Activated naive CD4-positive, alpha-beta T cell treated with anti-CD3 and anti-CD28 coated beads, Interleukin-2, amount 10 ng/mL, durations not matched to agents 5 hours and 36 hours (primary cell): ENCODE data around the gene CCL15. TPM values are rescaled to one million over a fixed set of nuclear protein-coding genes. Genes with fewer than 3 reads are reported as not detected.

Experiments
- total RNA-seq, 2 experiments: library from RNA; stranded (reverse); gene quantifications; one replicate each; pipeline ENCODE4 v1.2.3, GENCODE V29; 2021

The CCL15 gene
- not detected for total RNA-seq

DNA sequence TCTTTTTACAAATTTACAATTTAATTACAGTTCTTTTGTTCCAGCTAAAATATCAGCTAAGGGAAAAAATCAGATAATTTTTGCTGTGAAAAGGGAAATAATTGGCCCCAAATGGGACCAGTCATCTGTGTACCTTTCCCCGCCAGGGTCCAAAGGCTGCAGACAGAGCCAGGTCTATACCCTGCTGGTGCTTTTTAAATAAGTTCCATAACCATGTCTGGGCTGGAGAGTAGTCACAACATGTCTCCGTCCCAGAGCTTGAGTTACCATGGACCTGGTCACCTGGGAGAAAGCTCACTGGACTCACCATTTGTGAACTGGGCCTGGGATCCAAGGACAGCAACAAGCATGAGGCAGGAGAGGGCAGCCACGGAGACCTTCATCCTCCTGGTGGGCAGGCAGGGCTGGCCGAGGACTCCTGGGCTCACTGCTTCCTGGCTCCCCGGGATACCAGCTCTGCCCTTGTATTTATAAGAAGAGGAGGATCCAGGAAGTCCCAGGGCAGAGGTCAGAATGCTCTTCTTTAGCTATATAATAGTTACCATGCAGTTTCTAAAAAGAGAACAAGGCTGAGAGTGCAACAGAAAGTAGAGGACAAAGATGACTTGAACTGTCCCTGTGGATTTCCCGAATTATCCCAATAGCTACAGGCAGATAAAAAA lies at the start of gene CCL15:
CCL15 (minus strand) TSS at position 444 of the 662 bp plus-strand sequence; CDS start at position 383, 61 bp downstream.

GRCh38 chr17:36017799-36018198 lies 16.4 kb upstream of the CCL15 start, which contains the start of gene CCL23:
CCL23 (minus strand) TSS chr17:36017972; CDS start chr17:36017897, 75 bp downstream.

GRCh38 chr17:35986643-35987042 lies 14.7 kb downstream of the CCL15 start, which contains the start of gene CCL14:
CCL14 (minus strand) TSS chr17:35986729; CDS start chr17:35986649, 80 bp downstream.

DNA sequence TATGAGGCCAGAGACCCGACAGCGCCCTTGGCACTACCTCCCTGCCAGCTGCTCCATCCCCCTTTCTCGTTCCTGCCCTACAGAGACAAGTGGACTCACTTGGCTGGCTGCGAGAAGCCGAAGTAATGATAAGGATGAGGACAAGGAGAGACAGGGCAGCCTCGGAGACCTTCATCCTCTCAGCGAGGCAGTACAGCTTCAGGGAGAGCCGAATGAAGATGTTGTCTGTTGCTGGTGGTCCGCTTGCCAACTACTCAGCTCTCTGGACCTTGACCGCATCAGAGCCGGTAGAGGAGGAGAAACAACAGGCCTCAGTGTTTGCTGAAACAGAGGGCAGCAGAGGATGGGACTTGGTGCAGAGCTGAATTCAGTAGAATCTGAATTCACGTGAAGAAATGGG lies 20.1 kb downstream of the CCL15 start, which contains the start of gene CCL16:
CCL16 (minus strand) TSS at position 252 of the 400 bp plus-strand sequence; CDS start at position 175, 77 bp downstream.

Other genes with a start within 250 kb of the CCL15 start
- not detected for gene GAS2L2, start 248.3 kb downstream of the CCL15 start, total RNA-seq
- not detected for gene C17orf50, start 240.7 kb downstream of the CCL15 start, total RNA-seq
- under 1 TPM in 1 of 2 experiments, not detected in 1; 0.43 TPM for gene MMP28, start 205.9 kb downstream of the CCL15 start, total RNA-seq
- gene TAF15, start 192.1 kb downstream of the CCL15 start, total RNA-seq, result 100 to 1,000 TPM; 239 to 249 TPM
- under 1 TPM in 1 of 2 experiments, not detected in 1; 0.22 TPM for gene HEATR9, start 132.7 kb downstream of the CCL15 start, total RNA-seq
- 10 to 100 TPM; 30.5 to 32.7 TPM for gene CCL5, start 121.2 kb downstream of the CCL15 start, total RNA-seq
- gene RDM1, start 70.8 kb downstream of the CCL15 start, total RNA-seq, result 10 to 100 TPM in 1 of 2 experiments, 1 to 10 TPM in 1; 9.1 to 10.5 TPM
- not detected for gene LYZL6, start 57.8 kb downstream of the CCL15 start, total RNA-seq
- gene CCL16, start 20.1 kb downstream of the CCL15 start, total RNA-seq, result not detected
- not detected for gene CCL14, start 14.8 kb downstream of the CCL15 start, total RNA-seq
- gene CCL23, start 16.4 kb upstream of the CCL15 start, total RNA-seq, result not detected
- gene CCL18, start 62.7 kb upstream of the CCL15 start, total RNA-seq, result not detected
- gene CCL3, start 88.6 kb upstream of the CCL15 start, total RNA-seq, result 1 to 10 TPM; 7.3 to 8.8 TPM
- 1 to 10 TPM; 3.1 to 3.6 TPM for gene CCL4, start 102.3 kb upstream of the CCL15 start, total RNA-seq
- gene TBC1D3B, start 175.1 kb upstream of the CCL15 start, total RNA-seq, result 1 to 10 TPM; 8.1 to 8.4 TPM
- under 1 TPM in 1 of 2 experiments, not detected in 1; 0.28 TPM for gene CCL3L1, start 195.2 kb upstream of the CCL15 start, total RNA-seq
- not detected for gene CCL4L2, start 209.5 kb upstream of the CCL15 start, total RNA-seq